ENCODE results near the gene NIN.
A peak's percentile ranks its signal among the peaks of the same experiment; 100 is the strongest.

The NIN gene

DNA sequence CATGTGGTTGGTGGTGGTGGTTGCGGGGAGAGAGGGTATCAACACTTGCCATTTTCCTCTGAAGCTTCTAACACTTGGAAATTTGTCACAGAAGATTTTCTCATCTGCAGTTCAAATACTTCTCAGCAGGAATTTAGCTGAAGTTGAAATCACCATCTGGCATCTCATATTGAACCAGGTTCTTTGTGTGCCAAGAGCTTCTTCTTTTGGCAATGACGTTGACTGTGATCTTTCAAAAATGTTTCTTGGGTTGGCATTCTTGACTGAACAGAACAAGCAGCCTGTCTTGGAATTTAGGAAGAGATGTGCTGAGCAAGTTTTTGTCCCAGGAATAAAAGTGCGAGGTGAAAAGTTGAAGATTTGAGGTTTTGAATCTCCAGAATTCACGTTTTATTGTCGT, 8.7 kb upstream of the NIN start:
- DNase-seq (ENCODE audit: low spot score) = no peak

DNA sequence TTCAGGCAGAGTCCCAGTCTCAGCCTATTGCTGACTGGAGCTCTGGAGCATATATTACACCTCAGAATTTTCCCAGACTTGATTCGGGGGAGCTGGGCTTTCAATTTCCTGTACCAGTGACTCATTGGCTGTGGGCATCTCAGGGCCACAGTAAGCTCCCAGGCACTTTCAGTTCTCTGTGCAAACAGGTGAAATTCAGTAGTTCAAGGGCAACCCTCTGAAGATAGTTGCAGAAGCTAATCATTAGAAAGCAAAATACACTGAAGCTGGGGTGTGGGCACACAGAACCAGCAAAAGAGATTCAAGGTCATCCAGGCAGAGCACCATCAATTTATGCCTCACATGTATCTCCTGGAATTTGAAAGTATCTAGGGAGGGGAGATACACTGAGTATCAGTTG, 8.1 kb upstream of the NIN start:
- no peak for DNase-seq (ENCODE audit: low spot score)

DNA sequence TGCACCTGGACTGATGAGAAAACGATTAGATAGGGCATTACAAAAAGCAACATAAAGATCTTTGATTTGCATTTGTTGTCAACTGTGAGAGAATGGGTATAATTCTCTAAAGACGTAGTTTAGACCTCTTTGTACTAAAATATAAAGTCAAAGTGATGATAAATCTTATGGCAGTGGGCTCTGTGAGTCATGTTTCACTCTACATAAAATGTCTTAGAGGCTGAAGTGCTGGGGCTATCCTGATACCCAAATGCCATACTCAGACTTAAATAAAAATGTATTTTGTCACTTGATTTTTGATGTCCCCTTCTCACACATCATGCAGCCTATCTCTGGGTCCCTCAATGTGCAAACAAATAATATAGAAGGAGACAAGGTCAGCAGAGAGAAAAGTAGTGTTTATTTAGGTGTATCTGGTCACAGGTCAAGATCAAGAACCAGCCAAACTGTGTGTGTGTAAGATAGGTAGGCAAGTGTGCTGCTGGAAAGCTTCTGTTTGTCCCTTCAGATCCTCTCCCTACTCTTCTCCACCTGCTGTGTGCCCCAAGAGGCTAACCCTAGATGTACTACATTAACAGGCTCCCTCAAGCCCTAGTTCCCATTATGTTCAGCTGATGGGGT, 7.0 kb upstream of the NIN start:
- DNase-seq (ENCODE audit: low spot score) = no peak

DNA sequence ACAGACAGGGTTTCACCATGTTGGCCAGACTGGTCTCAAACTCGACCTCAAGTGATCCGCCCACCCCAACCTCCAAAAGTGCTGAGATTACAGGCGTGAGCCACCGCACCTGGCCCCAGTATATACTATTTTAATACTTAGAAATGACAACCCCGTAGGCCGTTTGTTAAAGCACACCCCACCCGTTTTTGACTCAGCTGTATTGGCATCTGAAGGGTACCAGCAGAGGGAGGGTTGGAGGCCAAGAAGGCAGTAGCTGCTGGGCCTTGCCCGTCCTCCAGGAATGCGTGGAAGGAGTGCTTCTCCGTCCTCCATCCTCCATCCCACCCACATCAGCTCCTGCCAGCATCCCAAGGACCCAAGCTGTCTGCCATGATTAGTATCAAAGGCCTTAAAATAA, 6.3 kb upstream of the NIN start:
- no peak for DNase-seq (ENCODE audit: low spot score)

DNA sequence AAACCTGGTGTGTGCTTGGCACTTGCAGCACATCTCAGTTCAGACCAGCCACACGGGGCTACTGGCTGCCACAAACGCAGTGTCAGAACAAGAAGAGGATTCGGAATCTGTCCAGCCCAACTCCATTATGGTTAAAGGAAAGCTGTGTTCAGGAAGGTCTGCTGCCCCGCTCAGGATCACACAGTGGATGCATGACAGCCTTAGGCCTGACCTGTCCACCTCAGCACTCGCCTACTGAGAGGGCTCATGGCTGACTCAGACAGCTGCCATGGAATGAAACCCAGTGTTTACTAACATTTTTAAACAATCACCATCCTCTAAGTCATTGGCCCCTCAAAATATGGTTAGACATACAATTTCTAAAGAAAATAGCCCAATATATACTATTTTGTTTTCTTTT, 5.6 kb upstream of the NIN start:
- DNase-seq (ENCODE audit: low spot score) = no peak

GRCh38 chr14:50835280-50835679, 4.3 kb upstream of the NIN start:
- no peak for DNase-seq (ENCODE audit: low spot score)

DNA sequence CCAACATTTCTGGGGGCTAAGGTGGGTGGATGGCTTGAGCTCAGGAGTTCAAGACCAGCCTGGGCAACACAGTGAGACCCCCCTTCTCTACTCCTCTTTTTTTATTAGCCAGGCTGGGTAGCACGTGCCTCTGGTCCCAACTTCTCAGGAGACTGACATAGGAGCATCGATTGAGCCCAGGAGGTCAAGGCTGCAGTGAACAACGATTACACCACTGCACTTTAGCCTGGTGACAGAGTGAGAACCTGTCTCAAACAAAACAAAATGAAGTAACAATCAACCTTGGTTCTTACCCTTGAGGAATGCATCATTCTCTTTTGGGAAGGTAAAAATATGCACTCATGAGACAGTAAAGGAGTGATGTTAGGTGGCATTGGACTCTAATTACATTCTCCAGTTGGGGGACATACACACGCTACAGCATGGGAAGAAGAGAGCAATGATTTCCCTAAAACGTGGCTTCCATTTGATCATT, 3.9 kb upstream of the NIN start:
- no peak for DNase-seq (ENCODE audit: low spot score)

DNA sequence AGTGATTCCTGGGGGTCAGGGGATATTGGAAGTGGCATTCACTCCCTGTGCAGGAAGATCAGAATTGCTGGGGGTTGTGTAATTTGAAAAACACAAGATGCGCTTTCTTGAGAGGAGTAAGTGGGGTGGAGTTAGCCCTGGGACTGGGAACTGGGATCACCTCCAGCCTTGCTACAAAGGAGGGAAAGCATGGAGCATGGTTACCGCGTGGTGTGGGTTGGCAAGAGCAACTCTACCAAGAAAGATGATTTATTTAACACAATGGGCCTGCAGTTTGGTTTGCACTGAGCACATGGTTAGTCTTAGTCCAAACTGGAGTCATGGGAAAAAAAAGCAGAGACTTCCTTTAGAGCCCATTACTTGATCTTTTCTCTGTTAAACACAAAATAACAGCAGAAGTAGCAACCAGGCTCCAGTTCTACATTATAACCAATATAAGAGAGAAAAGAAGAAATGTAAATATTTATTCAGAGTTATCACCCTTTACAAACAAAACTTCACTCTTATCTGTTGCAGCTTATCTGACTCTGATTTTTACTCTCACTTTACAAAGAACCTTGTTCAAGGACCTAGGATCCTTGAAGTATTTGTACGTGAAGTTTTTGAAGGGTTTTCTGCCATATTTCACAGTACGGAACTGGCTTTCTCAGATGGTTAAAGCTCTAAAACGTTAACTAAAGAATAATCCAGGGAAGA, 2.1 kb upstream of the NIN start:
- DNase-seq (ENCODE audit: low spot score) = no peak

DNA sequence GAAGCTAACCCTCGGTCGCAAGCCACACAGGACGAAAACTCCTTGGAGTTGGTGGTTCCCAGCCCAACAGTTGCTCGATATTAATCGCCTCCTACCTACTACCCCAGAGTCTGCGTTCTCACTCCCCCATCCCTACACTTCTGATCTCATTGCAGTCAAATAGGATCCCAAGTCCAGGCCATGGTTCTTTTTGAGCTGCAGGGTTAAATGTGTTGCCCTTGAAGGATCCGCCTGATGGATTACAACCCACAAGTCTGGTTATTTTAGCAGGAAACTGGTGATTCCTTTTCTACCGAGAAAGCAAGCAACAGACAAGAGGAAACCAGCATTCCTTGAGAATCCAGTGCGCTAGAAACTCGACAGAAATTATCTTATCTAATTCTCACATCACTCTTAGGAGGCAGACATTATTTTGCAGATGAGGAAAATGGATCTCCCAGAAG, 785 bp upstream of the NIN start:
- no peak for DNase-seq (ENCODE audit: low spot score)

GRCh38 chr14:50830044-50830931, 674 bp downstream of the NIN start:
- DNase-seq (ENCODE audit: low spot score) = no peak

GRCh38 chr14:50829489-50830043, 1.4 kb downstream of the NIN start:
- DNase-seq (ENCODE audit: low spot score) = no peak

GRCh38 chr14:50828721-50829488, 2.1 kb downstream of the NIN start:
- DNase-seq (ENCODE audit: low spot score) = no peak

DNA sequence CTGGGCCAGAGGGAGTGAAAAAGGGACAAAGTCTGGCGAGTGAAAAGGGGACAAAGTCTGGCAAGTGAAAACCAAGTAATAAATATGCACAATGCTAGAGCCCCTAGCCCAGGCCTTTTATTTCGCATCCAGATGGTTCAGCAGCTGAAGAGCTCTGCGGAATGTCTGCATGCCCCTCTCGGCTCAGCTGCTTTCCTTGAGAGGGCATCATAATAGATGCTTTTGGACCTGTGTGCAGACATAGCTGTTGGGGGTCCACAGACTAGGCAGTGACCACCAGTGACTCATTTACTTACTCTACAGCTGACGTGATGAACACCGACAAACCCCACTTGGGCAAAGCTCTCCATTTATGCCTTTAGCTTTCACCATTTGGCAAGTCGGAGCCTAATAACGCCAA, 4.3 kb downstream of the NIN start:
- DNase-seq (ENCODE audit: low spot score) = no peak

- no peak for DNase-seq (ENCODE audit: low spot score)
Observed at GRCh38 chr14:50825307-50825706, 5.7 kb downstream of the NIN start.

GRCh38 chr14:50823762-50824636, 7.0 kb downstream of the NIN start:
- DNase-seq (ENCODE audit: low spot score) = no peak

- DNase-seq (ENCODE audit: low spot score) = no peak
Observed at GRCh38 chr14:50823051-50823761, 7.8 kb downstream of the NIN start.

- no peak for DNase-seq (ENCODE audit: low spot score)
Observed at GRCh38 chr14:50822501-50823042, 8.4 kb downstream of the NIN start.

DNA sequence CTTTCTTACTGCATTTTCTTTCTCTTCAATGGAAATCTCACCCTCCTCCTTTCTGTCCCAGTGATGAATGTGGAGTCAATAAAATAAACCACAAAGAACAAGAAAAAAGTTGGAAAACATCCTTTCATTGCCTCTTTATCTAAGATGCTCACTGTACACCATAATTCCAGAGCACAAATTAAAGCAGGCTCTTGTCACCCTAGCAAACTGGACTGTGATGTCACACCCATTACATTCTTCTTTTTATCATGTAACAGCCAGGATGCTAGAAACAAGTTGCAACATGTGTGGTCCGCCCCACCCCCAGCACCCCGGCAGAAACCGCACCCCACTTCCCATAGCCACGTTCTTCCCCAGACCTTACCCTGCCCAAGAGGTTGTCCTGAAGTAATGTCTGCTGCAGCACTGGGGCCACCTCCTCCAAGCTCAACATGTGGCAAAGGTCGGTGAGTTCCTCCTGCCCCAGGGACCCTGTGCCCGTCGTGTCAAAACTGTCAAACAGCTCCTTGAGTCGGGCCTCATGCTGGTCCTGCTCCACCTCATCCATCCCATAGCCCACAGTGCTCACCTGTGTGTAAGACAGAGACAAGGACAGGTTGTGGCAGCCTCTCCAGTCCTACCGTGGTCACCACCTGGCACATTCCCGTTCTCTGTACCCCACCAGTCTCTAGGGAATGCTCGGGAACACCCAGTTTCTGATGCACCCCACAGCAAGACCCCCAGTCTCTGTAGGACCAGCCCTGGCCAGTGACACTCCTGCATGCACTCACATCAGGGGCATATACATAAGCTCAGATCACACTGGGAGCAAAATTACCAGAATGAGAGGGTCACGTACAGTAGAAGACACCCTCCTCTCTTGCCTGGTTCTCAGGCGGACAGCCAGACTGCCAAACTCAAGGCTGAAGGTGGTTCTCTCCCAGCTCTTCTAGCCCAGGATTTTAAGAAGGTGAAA, 9.2 kb downstream of the NIN start:
- peak; percentile 23 for DNase-seq (ENCODE audit: low spot score)

Data from hematopoietic multipotent progenitor cell treated with erythropoietin and hydrocortisone succinate and interleukin-3 and kit ligand, for 17 days (in vitro differentiated cells).